ENCODE data around the gene RYK.
A peak's percentile ranks its signal among the peaks of the same experiment; 100 is the strongest.

Gene RYK

GRCh38 chr3:134146666-134147065 lies 104.0 kb downstream of the RYK start:
- DNase-seq, result no peak

GRCh38 chr3:134145183-134145582 lies 105.5 kb downstream of the RYK start:
- DNase-seq, result no peak

- no peak for DNase-seq
These were observed 106.0 kb downstream of the RYK start for GRCh38 chr3:134144694-134145093.

GRCh38 chr3:134143828-134144401 lies 106.7 kb downstream of the RYK start:
- DNase-seq, result no peak

- DNase-seq, result no peak
These were observed 114.1 kb downstream of the RYK start for GRCh38 chr3:134136604-134137003.

- DNase-seq, result peak; percentile 9
These were observed 115.8 kb downstream of the RYK start for GRCh38 chr3:134134698-134135415.

- no peak for DNase-seq
These were observed 116.4 kb downstream of the RYK start for GRCh38 chr3:134134240-134134639.

GRCh38 chr3:134132961-134133360 lies 117.7 kb downstream of the RYK start:
- no peak for DNase-seq

GRCh38 chr3:134126153-134126552 lies 124.5 kb downstream of the RYK start:
- DNase-seq, result no peak

- no peak for DNase-seq
These were observed 135.9 kb downstream of the RYK start for GRCh38 chr3:134114726-134115125.

GRCh38 chr3:134111616-134112015 lies 139.0 kb downstream of the RYK start:
- no peak for DNase-seq

- no peak for DNase-seq
These were observed 139.7 kb downstream of the RYK start for GRCh38 chr3:134110963-134111362.

Data from fibroblast of upper back skin (primary cell).